GM19351 (cell line): Measurements from ENCODE around the gene CCNG1.
"Not testable (repeated sequence)": the region's sequence is repeated elsewhere in the genome, so short reads cannot be mapped to it uniquely, and the experiment has no call there.

Source experiments
- ATAC-seq: cut with Tn5 transposase; IDR thresholded peaks from one replicate; pipeline ENCODE4 v1.9.1; 2021; ENCODE audit warnings: mild to moderate bottlenecking, moderate library complexity; ENCODE audit not compliant: unreplicated experiment

CCNG1 gene

GRCh38 chr5:163437309-163438182 is at the start of gene CCNG1:
TSS of gene CCNG1 (plus strand) at chr5:163437595. CDS start at chr5:163439257, 1,662 bp downstream.
- peak; percentile 93 for ATAC-seq

- no peak for ATAC-seq
Measured at GRCh38 chr5:163395792-163396191, 41.6 kb upstream of the CCNG1 start.

- not testable (repeated sequence) for ATAC-seq
Measured at GRCh38 chr5:163396818-163397340, 40.5 kb upstream of the CCNG1 start.

- no peak for ATAC-seq
Measured at GRCh38 chr5:163397354-163397753, 40.0 kb upstream of the CCNG1 start.

- no peak for ATAC-seq
Measured at GRCh38 chr5:163399923-163400322, 37.5 kb upstream of the CCNG1 start.

GRCh38 chr5:163401271-163401670 is 36.1 kb upstream of the CCNG1 start:
- no peak for ATAC-seq

GRCh38 chr5:163402007-163402406 is 35.4 kb upstream of the CCNG1 start:
- ATAC-seq, result no peak

- no peak for ATAC-seq
Measured at GRCh38 chr5:163404364-163405173, 32.8 kb upstream of the CCNG1 start.

- peak; percentile 89 for ATAC-seq
Measured at GRCh38 chr5:163407034-163407655, 30.2 kb upstream of the CCNG1 start.

GRCh38 chr5:163408311-163408923 is 29.0 kb upstream of the CCNG1 start:
- ATAC-seq, result peak; percentile 56

GRCh38 chr5:163409384-163409783 is 28.0 kb upstream of the CCNG1 start:
- ATAC-seq, result no peak

- ATAC-seq, result peak; percentile 33
Measured at GRCh38 chr5:163410505-163410904, 26.9 kb upstream of the CCNG1 start.

GRCh38 chr5:163415673-163416072 is 21.7 kb upstream of the CCNG1 start:
- ATAC-seq, result not testable (repeated sequence)

- ATAC-seq, result no peak
Measured at GRCh38 chr5:163424836-163425235, 12.6 kb upstream of the CCNG1 start.

GRCh38 chr5:163426128-163426527 is 11.3 kb upstream of the CCNG1 start:
- not testable (repeated sequence) for ATAC-seq

- ATAC-seq, result no peak
Measured at GRCh38 chr5:163432544-163432943, 4.9 kb upstream of the CCNG1 start.

- ATAC-seq, result no peak
Measured at GRCh38 chr5:163433271-163433670, 4.1 kb upstream of the CCNG1 start.

GRCh38 chr5:163434401-163434866 is 3.0 kb upstream of the CCNG1 start:
- no peak for ATAC-seq

GRCh38 chr5:163436515-163436914 is 880 bp upstream of the CCNG1 start:
- no peak for ATAC-seq

- ATAC-seq, result no peak
Measured at GRCh38 chr5:163437011-163437308, 435 bp upstream of the CCNG1 start.

- ATAC-seq, result peak; percentile 6
Measured at GRCh38 chr5:163439092-163439425, 1.7 kb downstream of the CCNG1 start.
